ENCODE data around the gene GIPC2. TPM values are rescaled to one million over a fixed set of nuclear protein-coding genes. Genes with fewer than 3 reads are reported as not detected.
A peak's percentile ranks its signal among the peaks of the same experiment; 100 is the strongest.
"Not testable (repeated sequence)": the region's sequence is repeated elsewhere in the genome, so short reads cannot be mapped to it uniquely, and the experiment has no call there.

Gene GIPC2, protein sequence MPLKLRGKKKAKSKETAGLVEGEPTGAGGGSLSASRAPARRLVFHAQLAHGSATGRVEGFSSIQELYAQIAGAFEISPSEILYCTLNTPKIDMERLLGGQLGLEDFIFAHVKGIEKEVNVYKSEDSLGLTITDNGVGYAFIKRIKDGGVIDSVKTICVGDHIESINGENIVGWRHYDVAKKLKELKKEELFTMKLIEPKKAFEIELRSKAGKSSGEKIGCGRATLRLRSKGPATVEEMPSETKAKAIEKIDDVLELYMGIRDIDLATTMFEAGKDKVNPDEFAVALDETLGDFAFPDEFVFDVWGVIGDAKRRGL
- polyA plus RNA-seq (ENCODE audit: insufficient read length in 4 of 4), result 10 to 100 TPM in 3 of 4 donors, 1 to 10 TPM in 1; 1.2 to 18.7 (median 15.4) TPM

DNA sequence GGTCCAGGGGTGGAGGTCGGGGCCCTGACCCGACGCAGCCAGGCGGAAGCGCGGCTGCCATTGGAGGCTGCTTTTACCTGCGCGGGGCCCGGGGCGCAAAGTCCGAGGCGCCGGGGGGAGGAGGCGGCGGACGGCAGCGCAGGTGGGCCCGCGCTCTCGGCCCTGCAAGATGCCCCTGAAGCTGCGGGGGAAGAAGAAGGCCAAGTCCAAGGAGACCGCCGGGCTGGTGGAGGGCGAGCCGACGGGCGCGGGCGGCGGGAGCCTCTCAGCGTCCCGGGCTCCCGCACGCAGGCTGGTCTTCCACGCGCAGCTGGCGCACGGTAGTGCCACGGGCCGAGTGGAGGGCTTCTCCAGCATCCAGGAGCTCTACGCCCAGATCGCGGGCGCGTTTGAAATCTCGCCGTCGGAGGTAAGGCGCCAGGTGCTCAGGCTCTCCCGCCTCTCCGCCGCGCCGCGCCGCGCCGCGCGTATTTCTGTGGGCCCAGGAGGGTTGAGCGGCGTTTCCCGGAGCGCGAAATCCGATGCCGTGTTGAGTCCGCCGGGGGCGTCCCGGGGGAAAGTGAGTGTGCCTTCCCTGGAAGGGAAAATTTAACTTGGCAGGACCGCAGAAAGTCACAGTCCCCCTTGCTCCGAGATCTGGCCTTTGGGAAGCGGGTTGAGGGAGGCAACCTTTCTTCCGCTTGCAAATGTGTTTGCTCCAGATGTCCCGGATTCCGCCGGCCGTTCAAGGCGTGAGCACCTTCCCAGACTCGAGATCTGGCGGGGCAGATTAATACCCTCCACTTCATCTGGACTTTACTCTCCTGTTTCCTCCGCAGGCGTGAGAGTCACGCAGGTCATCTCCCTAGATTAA, at the start of gene GIPC2:
Gene GIPC2 (plus strand): TSS at position 41 of the 853 bp plus-strand sequence. CDS start 129 bp downstream, at position 170.
- DNase-seq (ENCODE audit: low read depth in 4 of 4, low spot score in 3 of 4), result peak in 1 of 4 donors; percentile 39

DNA sequence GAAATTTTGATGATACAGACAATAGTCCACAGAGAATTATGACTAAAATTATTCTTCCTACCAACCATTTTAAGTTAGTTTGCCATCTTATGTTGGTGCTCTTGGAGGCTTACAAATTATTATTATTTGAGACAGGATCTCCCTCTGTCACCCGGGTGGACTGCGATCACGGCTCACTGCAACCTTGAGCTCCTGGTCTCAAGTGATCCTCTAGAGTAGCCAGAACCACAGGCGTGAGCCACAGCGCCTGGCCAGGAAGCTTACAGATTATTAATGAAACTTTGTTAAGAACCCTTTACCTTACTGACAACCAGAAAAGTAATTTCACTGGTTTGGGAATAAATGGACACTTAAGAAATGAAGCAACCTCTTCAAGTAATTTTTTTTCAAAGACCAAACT, 49.0 kb upstream of the GIPC2 start:
- DNase-seq (ENCODE audit: low read depth in 4 of 4, low spot score in 3 of 4), result no peak

DNA sequence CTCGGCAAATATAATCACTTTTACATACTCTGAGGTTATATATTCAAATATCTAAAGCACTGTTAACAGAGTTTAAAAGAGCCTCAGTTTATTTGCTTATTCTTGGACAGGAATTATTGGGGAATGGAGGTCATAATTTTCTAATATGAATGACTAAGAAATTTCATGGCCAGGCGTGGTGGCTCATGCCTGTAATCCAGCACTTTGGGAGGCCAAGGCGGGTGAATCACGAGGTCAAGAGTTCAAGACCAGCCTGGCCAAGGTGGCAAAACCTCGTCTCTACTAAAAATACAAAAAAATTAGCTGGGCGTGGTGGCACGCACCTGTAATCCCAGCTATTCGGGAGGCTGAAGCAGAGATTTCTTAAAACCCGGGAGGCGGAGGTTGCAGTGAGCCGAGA, 45.2 kb upstream of the GIPC2 start:
- not testable (repeated sequence) for DNase-seq (ENCODE audit: low read depth in 4 of 4, low spot score in 3 of 4)

DNA sequence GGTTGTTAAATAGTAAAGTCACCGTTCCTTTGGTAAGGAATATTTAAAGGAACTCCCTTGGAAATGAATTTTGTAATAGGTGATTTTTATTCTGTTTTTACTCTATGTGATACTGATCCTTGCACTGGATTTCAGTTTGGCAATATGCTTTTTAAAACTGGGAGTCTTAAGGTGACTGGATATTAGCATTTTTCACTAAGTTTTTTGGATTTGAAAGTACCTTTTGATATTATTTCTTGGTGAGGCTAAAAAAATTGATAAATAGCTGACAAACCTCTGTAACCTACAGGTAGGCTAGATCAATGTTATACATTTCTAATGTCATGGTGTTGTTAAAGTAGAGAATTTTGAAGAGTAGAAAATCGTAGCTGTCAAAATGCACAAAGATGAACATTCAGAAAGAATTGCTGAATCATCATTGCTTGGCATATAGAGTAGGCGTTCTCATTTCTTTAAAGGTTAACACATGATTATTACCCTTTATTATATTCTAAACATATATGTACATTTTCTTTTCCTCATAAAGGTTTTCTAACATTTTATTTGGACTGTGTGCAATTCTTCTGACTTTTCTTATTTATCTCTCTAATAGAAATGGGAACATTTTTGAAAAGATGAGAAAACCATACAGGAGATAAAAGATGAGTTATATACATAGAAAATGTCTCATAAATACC, 42.6 kb upstream of the GIPC2 start:
- DNase-seq (ENCODE audit: low read depth in 4 of 4, low spot score in 3 of 4), result no peak

DNA sequence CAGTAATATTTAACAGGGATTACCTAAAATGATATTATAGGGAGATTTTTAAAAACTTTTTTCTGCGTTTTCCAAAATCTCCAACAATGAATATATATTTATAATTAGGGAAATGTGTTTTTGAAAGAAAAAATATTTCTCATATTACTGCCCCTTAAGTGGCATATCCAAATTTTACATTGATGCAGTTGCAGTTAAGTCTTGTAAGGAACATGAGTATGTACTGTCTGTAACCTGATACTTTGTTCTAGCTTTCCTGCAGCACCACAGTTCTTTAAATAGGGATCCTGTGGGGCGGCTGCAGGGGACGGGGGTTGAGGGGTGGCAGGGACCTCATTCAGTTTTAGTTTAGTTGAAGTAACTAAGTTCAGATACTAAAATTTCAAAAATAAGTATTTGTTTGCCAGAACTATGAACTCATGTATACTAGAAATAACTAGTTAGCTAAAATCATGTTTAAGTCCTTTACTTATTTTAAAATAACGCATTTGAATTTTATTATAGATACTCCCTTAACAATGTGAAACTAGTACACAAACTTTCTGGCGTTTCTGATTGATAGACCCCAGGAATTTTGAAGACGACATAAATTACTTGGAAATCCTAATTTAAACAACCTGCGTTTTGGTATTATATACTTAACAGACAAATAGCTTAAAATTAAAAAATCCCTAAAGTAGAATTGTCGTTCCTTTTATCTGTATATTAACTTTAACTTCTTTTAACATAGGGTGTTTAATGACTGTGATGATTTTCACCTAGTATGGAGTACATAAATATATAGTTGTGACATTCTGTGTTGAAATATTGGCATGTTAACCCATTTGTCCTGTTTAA, 41.7 kb upstream of the GIPC2 start:
- peak in 1 of 4 donors; percentile 36 for DNase-seq (ENCODE audit: low read depth in 4 of 4, low spot score in 3 of 4)

DNA sequence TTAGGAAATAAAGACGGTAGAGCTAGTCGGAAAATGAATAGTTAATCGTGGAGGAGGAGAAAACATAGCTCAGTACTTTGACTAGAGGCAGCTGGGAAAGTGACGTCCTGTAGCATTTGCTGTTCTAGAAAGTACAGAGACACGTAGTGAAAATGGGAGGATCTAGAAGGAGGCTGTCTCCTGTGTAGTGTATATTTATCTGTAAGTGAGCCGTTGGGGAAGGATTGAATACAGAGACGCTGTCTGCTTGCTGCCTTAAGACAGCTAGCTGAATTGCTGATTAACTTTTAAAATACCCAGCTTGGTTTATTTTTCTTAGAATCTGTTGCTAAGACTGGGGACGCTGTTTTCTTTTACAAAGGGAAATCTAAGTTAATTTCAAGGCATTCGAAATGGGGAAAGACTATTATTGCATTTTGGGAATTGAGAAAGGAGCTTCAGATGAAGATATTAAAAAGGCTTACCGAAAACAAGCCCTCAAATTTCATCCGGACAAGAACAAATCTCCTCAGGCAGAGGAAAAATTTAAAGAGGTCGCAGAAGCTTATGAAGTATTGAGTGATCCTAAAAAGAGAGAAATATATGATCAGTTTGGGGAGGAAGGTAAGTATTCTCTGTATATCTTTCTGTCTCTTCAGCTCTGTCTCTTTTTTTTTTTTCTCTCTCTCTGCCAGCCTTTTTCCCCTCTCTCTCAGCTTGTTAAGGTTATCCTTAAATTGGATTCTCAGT, 40.9 kb upstream of the GIPC2 start, which contains the start of gene DNAJB4:
Gene DNAJB4 (plus strand): TSS at position 221 of the 729 bp plus-strand sequence. CDS start 172 bp downstream, at position 393.
- DNase-seq (ENCODE audit: low read depth in 4 of 4, low spot score in 3 of 4), result peak; percentile 88 to 94 (median 92)

DNA sequence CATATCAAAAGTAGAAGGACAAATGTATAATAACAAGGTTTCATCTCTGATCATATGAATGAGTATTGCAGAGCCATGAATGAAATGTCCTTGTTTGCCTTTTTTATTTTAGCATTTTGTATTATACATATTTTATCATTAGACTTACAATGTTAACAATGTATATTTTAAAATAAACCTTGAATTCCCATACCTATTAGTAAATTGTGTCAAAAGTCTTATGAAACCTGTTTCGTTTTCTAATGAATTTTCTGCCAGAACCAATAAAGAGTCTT, 40.4 kb upstream of the GIPC2 start:
- no peak for DNase-seq (ENCODE audit: low read depth in 4 of 4, low spot score in 3 of 4)

DNA sequence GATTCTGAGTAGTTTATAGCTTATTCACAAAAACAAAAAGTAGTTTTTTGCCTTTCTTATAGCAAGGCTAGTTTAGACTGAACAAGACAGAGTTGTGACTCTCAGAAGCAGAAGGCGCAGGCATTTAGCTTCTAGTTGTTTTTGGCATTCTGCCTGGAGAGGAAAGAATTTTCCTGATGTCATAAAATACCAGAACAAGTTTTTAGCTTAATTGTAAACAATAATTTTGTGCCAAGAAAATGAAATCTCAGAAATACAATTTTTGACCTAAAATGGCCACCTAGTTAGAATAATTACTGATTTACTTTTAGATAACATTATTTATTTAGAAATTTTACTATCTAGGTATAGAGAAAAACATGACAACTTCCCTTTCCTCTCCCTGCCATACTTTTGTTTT, 40.0 kb upstream of the GIPC2 start:
- DNase-seq (ENCODE audit: low read depth in 4 of 4, low spot score in 3 of 4), result peak; percentile 77 to 83 (median 78)

DNA sequence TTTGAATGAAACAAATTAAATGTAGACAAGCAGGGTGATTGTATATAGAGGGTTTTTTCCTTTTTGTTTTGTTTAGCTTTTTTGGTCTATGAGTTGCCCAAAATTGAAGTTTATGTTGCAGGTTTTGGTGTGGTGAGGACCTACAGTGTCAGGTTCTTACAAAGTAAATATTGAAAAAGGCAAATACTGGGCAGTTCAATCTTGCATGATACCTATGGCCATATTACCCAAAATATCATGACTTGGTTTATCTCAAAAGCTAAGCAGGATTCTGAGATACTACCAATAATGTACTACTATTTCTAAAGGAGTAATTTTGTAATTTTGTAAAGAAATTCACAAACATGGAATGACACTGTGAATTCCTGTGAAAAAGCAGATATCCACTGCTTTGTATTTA, 39.2 kb upstream of the GIPC2 start:
- no peak for DNase-seq (ENCODE audit: low read depth in 4 of 4, low spot score in 3 of 4)

DNA sequence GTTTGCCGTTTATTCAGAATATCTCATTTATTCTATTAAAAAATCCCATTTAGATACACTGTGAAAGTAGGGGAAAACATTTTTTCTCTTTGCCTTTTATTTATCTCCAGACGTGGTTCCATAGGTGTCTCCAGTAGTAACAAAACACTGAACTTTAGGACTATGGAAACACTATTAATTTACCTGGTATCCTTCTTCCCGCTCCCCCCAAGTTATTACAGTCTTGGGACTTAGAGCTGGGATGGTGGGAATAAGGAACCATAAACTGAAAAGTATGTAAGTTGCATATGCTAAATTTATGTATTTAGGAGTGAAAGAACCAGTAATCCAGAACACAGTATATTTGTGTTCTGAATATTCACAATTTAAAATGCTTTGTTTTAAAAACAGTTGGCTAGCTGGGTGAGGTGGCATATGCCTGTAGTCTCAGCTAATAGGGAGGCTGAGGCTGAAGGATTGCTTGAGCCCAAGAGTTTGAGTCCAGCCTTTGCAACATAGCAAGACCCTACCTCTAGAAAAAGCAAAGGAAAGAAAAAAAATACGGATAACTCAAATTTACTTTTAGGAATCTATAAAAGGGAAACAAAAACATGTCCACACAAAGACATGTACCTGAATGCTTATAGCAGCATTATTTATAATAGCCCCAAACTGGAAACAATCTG, 38.0 kb upstream of the GIPC2 start:
- no peak for DNase-seq (ENCODE audit: low read depth in 4 of 4, low spot score in 3 of 4)

DNA sequence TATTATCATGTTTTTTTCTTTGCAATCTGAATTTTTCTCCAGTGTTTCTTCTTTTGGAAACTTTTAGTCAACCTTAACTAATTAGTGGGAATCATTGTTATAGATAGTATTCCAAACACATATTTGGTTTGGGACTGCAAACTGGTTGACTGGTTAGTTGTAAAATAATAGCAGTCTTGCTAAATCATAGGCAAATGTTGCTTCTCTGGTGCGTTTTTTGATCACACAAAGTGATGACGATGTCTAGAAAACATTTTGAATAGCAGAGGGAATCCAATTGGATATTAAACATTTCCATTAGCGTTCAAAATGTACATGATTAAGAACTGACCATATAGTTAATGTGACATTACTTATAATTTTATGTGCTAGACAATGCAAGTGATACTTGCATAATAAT, 36.5 kb upstream of the GIPC2 start:
- DNase-seq (ENCODE audit: low read depth in 4 of 4, low spot score in 3 of 4), result no peak

DNA sequence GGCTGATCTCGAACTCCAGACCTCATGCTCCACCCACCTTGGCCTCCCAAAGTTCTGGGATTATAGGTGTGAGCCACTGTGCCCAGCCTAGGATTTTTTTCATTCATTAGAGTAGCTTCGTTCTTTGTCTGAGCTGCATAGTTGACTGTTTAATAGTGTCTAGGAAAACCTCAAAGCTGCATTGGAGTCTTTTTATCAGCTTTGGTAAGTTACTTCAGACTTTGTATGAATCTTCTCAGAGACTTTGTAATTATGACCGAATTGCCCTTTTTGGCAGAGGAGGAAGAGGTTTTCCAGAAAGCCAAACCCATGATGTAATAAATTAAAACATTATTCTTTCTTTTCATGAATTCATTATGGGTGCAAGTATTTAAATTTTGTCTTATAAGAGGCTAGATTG, 35.9 kb upstream of the GIPC2 start:
- DNase-seq (ENCODE audit: low read depth in 4 of 4, low spot score in 3 of 4), result no peak

DNA sequence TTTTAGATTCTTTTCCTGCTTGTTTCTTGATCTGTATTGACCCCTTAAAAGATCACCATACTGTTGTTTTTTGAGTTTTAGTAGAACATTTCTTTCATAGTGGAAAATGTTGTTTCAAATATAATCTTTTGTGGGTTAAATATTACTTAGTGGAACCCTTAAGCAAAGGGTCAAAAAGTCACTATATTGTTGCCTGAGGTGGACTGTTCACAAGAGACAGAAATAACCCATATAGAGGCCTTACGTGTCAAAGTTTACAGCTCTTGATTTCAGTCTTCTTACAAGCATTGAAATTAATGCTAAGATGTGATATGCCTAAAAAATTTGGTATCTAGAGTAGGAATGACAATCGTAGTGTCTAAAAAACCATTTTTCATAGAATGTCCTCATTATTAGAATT, 34.7 kb upstream of the GIPC2 start:
- no peak for DNase-seq (ENCODE audit: low read depth in 4 of 4, low spot score in 3 of 4)

DNA sequence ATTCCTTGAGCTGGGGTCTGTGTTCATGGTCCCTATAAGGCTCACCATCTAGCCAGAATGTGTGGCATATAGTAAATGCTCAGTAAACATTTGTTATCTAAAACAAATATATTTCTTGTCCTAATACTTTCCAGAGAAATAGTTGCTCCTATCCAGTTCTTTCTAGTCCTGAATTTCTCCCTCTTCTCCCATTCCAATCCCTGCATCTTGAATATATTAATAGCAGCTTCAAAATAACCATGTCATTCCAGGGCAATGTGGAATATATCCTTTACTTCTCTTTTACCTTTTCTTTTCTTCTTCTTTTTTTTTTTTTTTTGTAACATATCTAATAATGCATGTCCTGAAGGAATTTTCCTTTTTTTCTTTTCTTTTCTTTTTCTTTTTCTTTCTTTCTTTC, 30.6 kb upstream of the GIPC2 start:
- DNase-seq (ENCODE audit: low read depth in 4 of 4, low spot score in 3 of 4), result no peak

DNA sequence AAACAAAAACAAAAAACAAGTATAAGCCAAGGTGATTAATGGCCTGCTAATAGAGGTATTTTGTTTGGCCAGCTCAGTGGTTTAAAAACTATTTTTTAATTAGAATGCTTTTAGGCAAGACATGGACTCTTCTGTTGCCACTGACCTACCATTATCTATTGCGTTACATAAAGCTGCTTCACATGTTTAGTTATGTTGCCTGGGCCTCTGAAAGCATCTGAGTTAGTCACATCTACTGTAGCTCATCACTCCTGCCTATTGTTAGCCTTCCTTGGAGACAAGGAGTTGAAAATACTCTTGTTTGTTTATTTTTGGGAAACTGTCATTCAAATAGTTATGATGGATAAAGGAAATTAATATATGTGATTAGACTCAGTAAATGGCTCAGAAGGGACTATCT, 26.7 kb upstream of the GIPC2 start:
- DNase-seq (ENCODE audit: low read depth in 4 of 4, low spot score in 3 of 4), result no peak

DNA sequence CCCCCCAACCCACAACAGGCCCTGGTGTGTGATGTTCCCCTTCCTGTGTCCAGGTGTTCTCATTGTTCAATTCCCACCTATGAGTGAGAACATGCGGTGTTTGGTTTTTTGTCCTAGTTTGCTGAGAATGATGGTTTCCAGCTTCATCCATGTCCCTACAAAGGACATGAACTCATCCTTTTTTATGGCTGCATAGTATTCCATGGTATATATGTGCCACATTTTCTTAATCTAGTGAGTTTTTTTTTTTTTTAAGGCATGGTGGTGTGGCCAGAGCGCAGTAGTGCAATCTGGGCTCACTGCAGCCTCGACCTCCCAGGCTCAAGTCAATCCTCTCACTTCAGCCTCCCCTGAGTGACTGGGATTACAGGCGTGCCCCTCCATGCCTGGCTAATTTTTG, 24.6 kb upstream of the GIPC2 start:
- DNase-seq (ENCODE audit: low read depth in 4 of 4, low spot score in 3 of 4), result not testable (repeated sequence)

DNA sequence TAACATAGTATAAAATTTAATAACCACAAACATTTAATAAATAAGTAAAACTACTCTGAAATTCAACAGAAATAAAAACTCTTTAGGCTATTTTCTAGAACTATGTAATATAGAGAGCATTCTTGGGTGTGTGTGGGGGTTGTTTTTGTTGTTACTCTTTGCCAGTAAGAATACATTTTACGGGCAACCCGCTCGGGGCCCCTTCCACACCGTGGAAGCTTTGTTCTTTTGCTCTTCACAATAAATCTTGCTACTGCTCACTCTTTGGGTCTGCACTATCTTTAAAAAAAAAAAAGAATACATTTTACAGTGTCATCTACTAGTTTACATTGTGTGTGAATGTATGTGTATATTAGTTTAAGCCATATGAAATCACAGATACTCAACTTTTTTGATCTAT, 16.0 kb upstream of the GIPC2 start:
- DNase-seq (ENCODE audit: low read depth in 4 of 4, low spot score in 3 of 4), result no peak

DNA sequence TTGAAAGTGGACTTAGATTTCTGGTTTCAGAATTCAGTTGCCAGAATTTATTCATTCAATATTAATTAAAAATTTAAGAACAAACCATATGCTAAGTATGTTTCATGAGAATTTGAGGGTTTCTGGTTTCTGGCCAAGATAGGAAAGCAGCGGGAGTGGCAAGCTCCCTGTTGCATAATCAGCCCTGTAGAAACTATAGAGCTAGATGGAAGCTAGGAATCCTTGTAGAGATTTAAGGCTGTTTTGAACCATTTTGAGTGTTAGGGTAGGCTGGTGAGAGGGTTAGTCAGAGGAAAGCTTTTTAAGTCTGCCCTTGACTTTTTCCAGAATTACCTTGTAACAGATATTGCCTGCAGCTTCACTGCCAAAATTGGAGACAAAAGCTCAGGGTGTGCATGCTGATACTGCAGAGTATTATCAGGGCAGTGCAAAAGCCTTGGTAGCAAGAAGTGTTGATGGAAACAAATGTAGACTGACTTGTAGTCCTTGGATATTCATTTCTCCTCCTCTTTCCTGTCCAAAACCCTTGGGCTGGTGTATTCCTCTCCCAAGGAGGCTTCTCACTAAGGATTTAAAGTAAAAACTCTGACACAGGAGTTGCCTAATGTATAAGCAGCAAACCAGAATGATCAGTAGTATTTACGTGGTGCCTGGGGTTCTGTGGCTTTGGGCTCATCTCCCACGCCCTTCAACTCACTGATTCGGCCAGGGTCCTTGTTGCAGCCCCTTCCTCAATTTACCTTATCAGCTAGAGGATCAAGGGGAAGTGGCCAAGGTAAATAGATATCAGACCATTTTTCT, 12.6 kb upstream of the GIPC2 start:
- DNase-seq (ENCODE audit: low read depth in 4 of 4, low spot score in 3 of 4), result no peak

DNA sequence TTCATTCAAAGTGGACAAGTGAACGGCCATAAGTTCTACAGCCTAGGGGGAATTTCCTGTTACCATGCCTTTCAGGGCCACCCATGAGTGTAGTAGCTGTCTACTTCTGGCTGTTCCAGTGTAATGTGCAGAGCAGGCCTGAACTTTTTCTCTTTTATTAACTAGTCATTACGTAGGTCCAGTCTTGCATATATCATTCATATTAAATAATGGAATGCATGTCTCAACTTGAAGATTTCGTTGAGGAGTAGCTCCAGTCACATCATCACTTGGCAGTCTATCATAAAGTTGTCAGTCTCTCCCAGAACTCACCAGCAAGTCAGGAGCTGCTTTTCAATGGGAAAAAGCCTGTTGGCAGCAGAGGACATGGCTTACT, 12.0 kb upstream of the GIPC2 start:
- no peak for DNase-seq (ENCODE audit: low read depth in 4 of 4, low spot score in 3 of 4)
